Mucosa of rectum (tissue), 2 donors: Measurements from ENCODE around the gene CEACAM7.
"Not testable (repeated sequence)": the region's sequence is repeated elsewhere in the genome, so short reads cannot be mapped to it uniquely, and the experiment has no call there.

ENCODE experiments used
- H3K27ac ChIP-seq, 2 donors: one replicate each; pipeline ENCODE4 v1.7.0; 2013; ENCODE audit warnings: inconsistent platforms in 2 of 2, low read depth in 2 of 2, low read length in 2 of 2
- H3K27me3 ChIP-seq, 2 donors: one replicate each; pipeline ENCODE4 v1.7.0; 2013; ENCODE audit warnings: low read length in 2 of 2; ENCODE audit not compliant: control insufficient read depth in 2 of 2, insufficient read depth in 2 of 2
- H3K36me3 ChIP-seq, 2 donors: one replicate each; pipeline ENCODE4 v1.7.0; 2013; ENCODE audit warnings: low read length in 2 of 2; ENCODE audit not compliant: control insufficient read depth in 2 of 2, insufficient read depth in 2 of 2
- H3K4me1 ChIP-seq, 2 donors: one replicate each; pipeline ENCODE4 v1.7.0; 2013; ENCODE audit warnings: low read length in 2 of 2, mild to moderate bottlenecking in 1 of 2; ENCODE audit not compliant: control insufficient read depth in 2 of 2, insufficient read depth in 2 of 2
- H3K4me3 ChIP-seq, 2 donors: one replicate each; pipeline ENCODE4 v1.7.0; 2013; ENCODE audit warnings: low read length in 2 of 2
- H3K9ac ChIP-seq, 2 donors: one replicate each; pipeline ENCODE4 v1.7.0; 2013; ENCODE audit warnings: low read length in 2 of 2, low read depth in 1 of 2, mild to moderate bottlenecking in 1 of 2
- H3K9me3 ChIP-seq, 2 donors: one replicate each; pipeline ENCODE4 v1.7.0; 2013; ENCODE audit warnings: low read length in 2 of 2; ENCODE audit not compliant: control insufficient read depth in 2 of 2
- donor health status: healthy.
- donor health status: Normal muscosa, but diverticular disease.

The CEACAM7 gene

GRCh38 chr19:41670755-41671154 is 17.3 kb downstream of the CEACAM7 start:
- peak overlapping the region; percentile 77 to 89 for H3K27ac ChIP-seq
- H3K27me3 ChIP-seq = peaks cover 3 to 9% of the 10 kb centered on the region in 2 donors
- no peaks in the 10 kb centered on the region for H3K36me3 ChIP-seq

GRCh38 chr19:41668315-41668714 is 19.8 kb downstream of the CEACAM7 start:
- H3K4me1 ChIP-seq = peaks cover 13 to 30% of the 10 kb centered on the region in 2 donors
- no peak overlapping the region for H3K4me3 ChIP-seq
- H3K9me3 ChIP-seq = peaks cover 5 to 8% of the 10 kb centered on the region in 2 donors
- H3K27me3 ChIP-seq = peaks cover 0 to 5% of the 10 kb centered on the region in 2 donors
- H3K9ac ChIP-seq = no peak overlapping the region
- peak overlapping the region; percentile 75 to 79 for H3K27ac ChIP-seq
- H3K36me3 ChIP-seq = no peaks in the 10 kb centered on the region

More at GRCh38 chr19:41670755-41671154, 17.3 kb downstream of the CEACAM7 start:
- Histone ChIP-seq H3K9ac (peak overlapping the region in 1 of 2 donors; percentile 47), H3K9me3 (peaks cover 5 to 8% of the 10 kb centered on the region in 2 donors), H3K4me1 (peaks cover 13 to 30% of the 10 kb centered on the region in 2 donors), H3K4me3 (no peak overlapping the region)

GRCh38 chr19:41666075-41666474 is 22.0 kb downstream of the CEACAM7 start:
- H3K9ac ChIP-seq = no peak overlapping the region
- no peaks in the 10 kb centered on the region for H3K36me3 ChIP-seq
- no peak overlapping the region for H3K27ac ChIP-seq
- H3K4me1 ChIP-seq = peaks cover 10 to 22% of the 10 kb centered on the region in 2 donors
- H3K27me3 ChIP-seq = no peaks in the 10 kb centered on the region
- H3K4me3 ChIP-seq = no peak overlapping the region
- H3K9me3 ChIP-seq = peaks cover 5 to 8% of the 10 kb centered on the region in 2 donors

DNA sequence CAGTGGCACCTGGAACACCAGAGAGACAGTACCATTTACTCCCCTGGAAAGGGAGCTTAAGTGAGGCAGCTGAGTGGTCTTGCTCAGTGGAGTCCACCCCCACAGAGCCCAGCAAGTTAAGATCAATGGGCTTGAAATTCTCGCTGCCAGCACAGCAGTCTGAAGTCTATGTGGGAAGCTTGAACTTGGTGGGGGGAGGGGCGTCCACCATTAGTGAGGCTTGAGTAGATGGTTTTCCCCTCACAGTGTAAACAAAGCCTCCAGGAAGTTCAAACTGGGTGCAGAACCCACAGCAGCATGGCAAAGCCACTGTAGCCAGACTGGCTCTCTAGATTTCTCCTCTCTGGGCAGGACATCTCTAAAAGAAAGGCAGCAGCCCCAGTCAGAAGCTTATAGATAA is 30.9 kb downstream of the CEACAM7 start:
- Histone ChIP-seq H3K4me1 (no peaks in the 10 kb centered on the region), H3K27ac (no peak overlapping the region), H3K36me3 (no peaks in the 10 kb centered on the region), H3K9ac (no peak overlapping the region), H3K27me3 (peaks cover 0 to 2% of the 10 kb centered on the region in 2 donors), H3K4me3 (no peak overlapping the region), H3K9me3 (no peaks in the 10 kb centered on the region)

- H3K9ac ChIP-seq, H3K36me3 ChIP-seq, H3K27me3 ChIP-seq, H3K4me3 ChIP-seq, H3K4me1 ChIP-seq, H3K9me3 ChIP-seq, H3K27ac ChIP-seq: not testable (repeated sequence)
These were observed 31.3 kb downstream of the CEACAM7 start for GRCh38 chr19:41656756-41657155.

GRCh38 chr19:41652250-41652649 is 35.8 kb downstream of the CEACAM7 start:
- H3K27ac ChIP-seq = no peak overlapping the region
- H3K4me1 ChIP-seq = peaks cover 13 to 29% of the 10 kb centered on the region in 2 donors
- no peaks in the 10 kb centered on the region for H3K36me3 ChIP-seq
- H3K4me3 ChIP-seq = no peak overlapping the region
- H3K9ac ChIP-seq = no peak overlapping the region
- no peaks in the 10 kb centered on the region for H3K9me3 ChIP-seq
- peaks cover 0 to 7% of the 10 kb centered on the region in 2 donors for H3K27me3 ChIP-seq

- peak overlapping the region; percentile 76 to 82 for H3K27ac ChIP-seq
- peak overlapping the region in 1 of 2 donors; percentile 10 for H3K4me3 ChIP-seq
- no peaks in the 10 kb centered on the region for H3K9me3 ChIP-seq
- H3K36me3 ChIP-seq = no peaks in the 10 kb centered on the region
- peaks cover 0 to 5% of the 10 kb centered on the region in 2 donors for H3K27me3 ChIP-seq
- peaks cover 13 to 29% of the 10 kb centered on the region in 2 donors for H3K4me1 ChIP-seq
- H3K9ac ChIP-seq = no peak overlapping the region
These were observed 38.2 kb downstream of the CEACAM7 start for GRCh38 chr19:41649827-41650226.

DNA sequence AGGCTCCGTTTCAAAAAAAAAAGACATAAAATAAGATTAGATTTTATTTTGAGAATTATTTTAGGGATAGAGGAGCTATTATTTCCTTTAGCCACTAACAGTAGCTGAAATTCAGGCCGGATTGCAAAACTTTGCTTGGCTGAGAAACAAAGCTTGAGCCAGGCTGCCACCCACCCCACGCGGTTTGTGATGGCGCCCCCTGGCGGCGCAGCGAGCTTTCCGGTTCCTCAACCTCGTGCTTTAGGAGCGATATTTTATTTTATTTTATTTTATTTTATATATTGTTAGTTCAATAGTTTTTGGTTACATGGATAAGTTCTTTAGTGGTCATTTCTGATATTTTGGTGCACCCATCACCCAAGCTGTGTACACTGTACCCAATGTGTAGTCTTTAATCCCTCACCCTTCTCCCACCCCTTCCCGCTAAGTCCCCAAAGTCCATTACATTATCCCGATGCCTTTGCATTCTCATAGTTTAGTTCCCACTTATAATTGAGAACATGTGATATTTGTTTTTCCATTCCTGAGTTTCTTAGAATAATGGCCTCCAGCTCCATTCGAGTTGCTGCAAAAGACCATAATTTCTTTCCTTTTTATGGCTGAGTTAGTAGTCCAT is 41.4 kb downstream of the CEACAM7 start:
- Histone ChIP-seq H3K27ac (no peak overlapping the region), H3K27me3 (peaks cover 0 to 2% of the 10 kb centered on the region in 2 donors), H3K9me3 (no peaks in the 10 kb centered on the region), H3K4me3 (no peak overlapping the region), H3K9ac (no peak overlapping the region), H3K4me1 (peaks cover 13 to 29% of the 10 kb centered on the region in 2 donors), H3K36me3 (no peaks in the 10 kb centered on the region)

GRCh38 chr19:41641879-41642485 is 46.1 kb downstream of the CEACAM7 start:
- Histone ChIP-seq H3K9me3 (no peaks in the 10 kb centered on the region), H3K36me3 (no peaks in the 10 kb centered on the region), H3K4me3 (no peak overlapping the region), H3K27me3 (peaks cover 3 to 6% of the 10 kb centered on the region in 2 donors), H3K9ac (no peak overlapping the region), H3K27ac (no peak overlapping the region), H3K4me1 (no peaks in the 10 kb centered on the region)

DNA sequence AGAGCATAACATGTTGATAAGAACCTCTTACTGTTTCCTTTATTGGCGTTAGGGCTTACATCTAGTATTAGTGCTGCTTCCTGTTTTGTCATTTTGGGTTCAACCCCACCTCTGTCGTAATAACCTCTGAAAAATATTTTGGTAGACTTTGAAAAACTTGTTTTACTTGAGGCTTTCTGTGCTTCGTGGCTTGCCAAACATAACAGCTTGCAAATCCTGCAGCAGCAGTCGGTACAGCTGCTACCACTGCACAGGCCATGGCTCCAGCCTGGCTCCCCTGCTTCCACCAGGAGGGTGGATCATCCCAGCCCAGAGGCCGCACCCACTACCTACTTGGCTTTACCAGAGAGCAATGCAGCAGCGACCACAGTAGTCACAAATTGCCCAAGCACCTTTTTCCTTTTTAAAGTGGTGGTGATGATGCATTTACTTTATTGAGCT is 49.4 kb downstream of the CEACAM7 start:
- Histone ChIP-seq H3K9me3 (no peaks in the 10 kb centered on the region), H3K27me3 (peaks cover 3 to 6% of the 10 kb centered on the region in 2 donors), H3K36me3 (no peaks in the 10 kb centered on the region)

More for the DNA sequence above, 49.4 kb downstream of the CEACAM7 start:
- H3K27ac ChIP-seq = no peak overlapping the region
- no peak overlapping the region for H3K4me3 ChIP-seq
- H3K4me1 ChIP-seq = no peaks in the 10 kb centered on the region
- H3K9ac ChIP-seq = no peak overlapping the region
